Measurements from ENCODE around the gene PNMA3. TPM values are rescaled to one million over a fixed set of nuclear protein-coding genes. Genes with fewer than 3 reads are reported as not detected.

The PNMA3 gene
- polyA plus RNA-seq, 3 donors, result 0.79 TPM; not detected in 2

DNA sequence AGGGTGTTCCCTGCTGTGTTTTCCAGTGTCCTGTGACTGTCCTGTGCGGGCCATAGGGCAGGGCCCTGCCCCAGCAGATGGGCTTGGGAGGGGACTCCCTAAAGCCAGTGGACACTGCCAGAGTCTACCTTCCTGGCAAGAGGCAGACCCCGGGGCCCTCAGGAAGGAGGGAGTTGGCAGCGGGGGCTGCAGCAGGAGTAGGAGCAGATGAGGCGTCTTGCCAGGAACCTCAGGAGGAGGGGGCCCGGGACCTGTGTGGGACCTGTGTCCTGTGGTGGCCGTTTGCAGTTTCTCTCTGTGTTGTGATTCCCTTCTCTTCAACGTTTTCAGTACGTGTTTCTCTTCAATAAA, 3.8 kb downstream of the PNMA3 start:
- DNase-seq, result no peak
- Mint-ChIP-seq H3K4me1 (peaks cover 2% of the 10 kb centered on the region), H3K36me3 (no peaks in the 10 kb centered on the region), H3K27me3 (ENCODE audit: low read depth in 3 of 3) (peaks cover 5 to 22% (median 15%) of the 10 kb centered on the region in 3 donors), H3K4me3 (no peak overlapping the region), H3K9me3 (peaks cover 0 to 12% (median 0%) of the 10 kb centered on the region in 7 donors), H3K27ac (no peak overlapping the region)
- H4K20me1 ChIP-seq (ENCODE audit: insufficient read depth, low read length), result no peaks in the 10 kb centered on the region
- H2AFZ ChIP-seq (ENCODE audit: insufficient read depth, low read depth, low read length, poor library complexity, severe bottlenecking), result no peak overlapping the region
- H3K4me3 ChIP-seq (replicated peaks in 1 of 3; ENCODE audit: low read depth in 2 of 3, low read length in 3 of 3), result no peak overlapping the region
- no peak overlapping the region for H3K27ac ChIP-seq (ENCODE audit: low read depth in 1 of 2, low read length in 2 of 2)
- TF ChIP-seq, protein P1, sequence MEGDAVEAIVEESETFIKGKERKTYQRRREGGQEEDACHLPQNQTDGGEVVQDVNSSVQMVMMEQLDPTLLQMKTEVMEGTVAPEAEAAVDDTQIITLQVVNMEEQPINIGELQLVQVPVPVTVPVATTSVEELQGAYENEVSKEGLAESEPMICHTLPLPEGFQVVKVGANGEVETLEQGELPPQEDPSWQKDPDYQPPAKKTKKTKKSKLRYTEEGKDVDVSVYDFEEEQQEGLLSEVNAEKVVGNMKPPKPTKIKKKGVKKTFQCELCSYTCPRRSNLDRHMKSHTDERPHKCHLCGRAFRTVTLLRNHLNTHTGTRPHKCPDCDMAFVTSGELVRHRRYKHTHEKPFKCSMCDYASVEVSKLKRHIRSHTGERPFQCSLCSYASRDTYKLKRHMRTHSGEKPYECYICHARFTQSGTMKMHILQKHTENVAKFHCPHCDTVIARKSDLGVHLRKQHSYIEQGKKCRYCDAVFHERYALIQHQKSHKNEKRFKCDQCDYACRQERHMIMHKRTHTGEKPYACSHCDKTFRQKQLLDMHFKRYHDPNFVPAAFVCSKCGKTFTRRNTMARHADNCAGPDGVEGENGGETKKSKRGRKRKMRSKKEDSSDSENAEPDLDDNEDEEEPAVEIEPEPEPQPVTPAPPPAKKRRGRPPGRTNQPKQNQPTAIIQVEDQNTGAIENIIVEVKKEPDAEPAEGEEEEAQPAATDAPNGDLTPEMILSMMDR (IDR thresholded peaks at IDR 0.05), result no peak
- no peaks in the 10 kb centered on the region for H3K79me2 ChIP-seq (ENCODE audit: insufficient read depth, low read length)
- H3K36me3 ChIP-seq (replicated peaks in 1 of 2; ENCODE audit: control insufficient read depth in 1 of 2, insufficient read depth in 2 of 2, low read length in 2 of 2), result no peaks in the 10 kb centered on the region
- no peak overlapping the region for H3K4me2 ChIP-seq (replicated peaks; ENCODE audit: extremely low read depth, low read length, poor library complexity, severe bottlenecking)
- H3K9ac ChIP-seq (ENCODE audit: insufficient read depth, low read length, poor library complexity, severe bottlenecking), result no peak overlapping the region
- intact Hi-C loops (cut with micrococcal nuclease), result no loop called here
- peaks cover 0 to 19% of the 10 kb centered on the region in 2 donors for H3K27me3 ChIP-seq (ENCODE audit: control insufficient read depth in 2 of 2, insufficient read depth in 2 of 2, low read length in 2 of 2)
- H3K9me3 ChIP-seq (replicated peaks in 1 of 2; ENCODE audit: control insufficient read depth in 1 of 2, insufficient read depth in 1 of 2, low read length in 2 of 2), result no peaks in the 10 kb centered on the region
- no CpG with 5 or more reads among the region's 8 CpGs for WGBS (ENCODE audit: insufficient coverage)
- H3K4me1 ChIP-seq (ENCODE audit: control insufficient read depth in 1 of 2, insufficient read depth in 2 of 2, low read length in 2 of 2), result no peaks in the 10 kb centered on the region

DNA sequence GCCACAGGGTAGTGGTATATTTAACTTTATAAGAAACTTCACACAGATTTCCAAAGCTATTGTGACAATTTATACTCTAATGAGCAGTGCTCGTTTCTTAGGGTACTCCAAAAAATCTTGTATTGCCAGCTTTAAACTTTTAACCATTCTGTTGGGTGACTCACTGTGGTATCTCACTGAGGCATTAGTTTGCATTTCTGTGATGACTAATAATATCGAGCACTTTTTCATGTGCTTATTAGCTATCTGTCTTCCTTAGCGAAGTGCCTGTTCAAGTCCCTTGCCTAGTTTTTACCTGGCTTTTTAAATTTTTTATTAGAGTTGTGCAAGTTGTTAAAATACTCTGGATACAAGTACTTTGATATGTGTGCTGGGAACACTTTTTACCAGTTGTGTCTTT, 5.5 kb downstream of the PNMA3 start:
- H3K4me1 Mint-ChIP-seq, result peaks cover 2% of the 10 kb centered on the region
- H3K27me3 Mint-ChIP-seq (ENCODE audit: low read depth in 3 of 3), result peaks cover 6 to 11% (median 10%) of the 10 kb centered on the region in 3 donors
- no peak for DNase-seq

More for the DNA sequence above, 5.5 kb downstream of the PNMA3 start:
- H3K4me3 Mint-ChIP-seq, result no peak overlapping the region
- Histone ChIP-seq H3K79me2 (ENCODE audit: insufficient read depth, low read length) (no peaks in the 10 kb centered on the region), H3K4me1 (ENCODE audit: control insufficient read depth in 1 of 2, insufficient read depth in 2 of 2, low read length in 2 of 2) (no peaks in the 10 kb centered on the region), H2AFZ (ENCODE audit: insufficient read depth, low read depth, low read length, poor library complexity, severe bottlenecking) (no peak overlapping the region), H3K27me3 (ENCODE audit: control insufficient read depth in 2 of 2, insufficient read depth in 2 of 2, low read length in 2 of 2) (peaks cover 0 to 9% of the 10 kb centered on the region in 2 donors), H3K27ac (ENCODE audit: low read depth in 1 of 2, low read length in 2 of 2) (no peak overlapping the region), H3K4me3 (replicated peaks in 1 of 3; ENCODE audit: low read depth in 2 of 3, low read length in 3 of 3) (no peak overlapping the region), H4K20me1 (ENCODE audit: insufficient read depth, low read length) (no peaks in the 10 kb centered on the region), H3K36me3 (replicated peaks in 1 of 2; ENCODE audit: control insufficient read depth in 1 of 2, insufficient read depth in 2 of 2, low read length in 2 of 2) (no peaks in the 10 kb centered on the region), H3K9ac (ENCODE audit: insufficient read depth, low read length, poor library complexity, severe bottlenecking) (no peak overlapping the region), H3K4me2 (replicated peaks; ENCODE audit: extremely low read depth, low read length, poor library complexity, severe bottlenecking) (no peak overlapping the region), H3K9me3 (replicated peaks in 1 of 2; ENCODE audit: control insufficient read depth in 1 of 2, insufficient read depth in 1 of 2, low read length in 2 of 2) (no peaks in the 10 kb centered on the region)
- 80% methylated on average over 1 of the region's 3 CpGs for WGBS (ENCODE audit: insufficient coverage)
- TF ChIP-seq, protein P1 (IDR thresholded peaks at IDR 0.05), result no peak
- H3K27ac Mint-ChIP-seq, result no peak overlapping the region
- peaks cover 0 to 11% (median 0%) of the 10 kb centered on the region in 7 donors for H3K9me3 Mint-ChIP-seq
- intact Hi-C loops (cut with micrococcal nuclease), result no loop called here
- H3K36me3 Mint-ChIP-seq, result no peaks in the 10 kb centered on the region
